ENCODE measurements around the gene GABRP.

The GABRP gene

GRCh38 chr5:170843870-170844269 is 60.3 kb downstream of the GABRP start (continued):
- TF ChIP-seq, protein P1, sequence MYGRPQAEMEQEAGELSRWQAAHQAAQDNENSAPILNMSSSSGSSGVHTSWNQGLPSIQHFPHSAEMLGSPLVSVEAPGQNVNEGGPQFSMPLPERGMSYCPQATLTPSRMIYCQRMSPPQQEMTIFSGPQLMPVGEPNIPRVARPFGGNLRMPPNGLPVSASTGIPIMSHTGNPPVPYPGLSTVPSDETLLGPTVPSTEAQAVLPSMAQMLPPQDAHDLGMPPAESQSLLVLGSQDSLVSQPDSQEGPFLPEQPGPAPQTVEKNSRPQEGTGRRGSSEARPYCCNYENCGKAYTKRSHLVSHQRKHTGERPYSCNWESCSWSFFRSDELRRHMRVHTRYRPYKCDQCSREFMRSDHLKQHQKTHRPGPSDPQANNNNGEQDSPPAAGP (tag by site-specific recombination; IDR thresholded peaks at IDR 0.05), result no peak
- TF ChIP-seq ZNF426 (tag by site-specific recombination; IDR thresholded peaks at IDR 0.05), result no peak

GRCh38 chr5:170844651-170845050 is 61.1 kb downstream of the GABRP start:
- no peaks in the 10 kb centered on the region for H3K9me3 ChIP-seq (ENCODE audit: control insufficient read depth, insufficient read depth, low read depth, low read length)
- TF ChIP-seq ZNF223 (tag by site-specific recombination; IDR thresholded peaks at IDR 0.05) (no peak), ZNF658 (tag by site-specific recombination; IDR thresholded peaks at IDR 0.05) (no peak), ZEB2 (tag by site-specific recombination; IDR thresholded peaks at IDR 0.05) (no peak), ZNF785 (tag by site-specific recombination; IDR thresholded peaks at IDR 0.05) (no peak), ZNF501 (tag by site-specific recombination; IDR thresholded peaks at IDR 0.05) (no peak), ZNF701 (tag by site-specific recombination; IDR thresholded peaks at IDR 0.05) (no peak), BCL11A (tag by site-specific recombination; IDR thresholded peaks at IDR 0.05; ENCODE audit: low read depth) (no peak), ATF2 (tag by site-specific recombination; IDR thresholded peaks at IDR 0.05; ENCODE audit: low read depth) (no peak), ZNF24 (tag by site-specific recombination; IDR thresholded peaks at IDR 0.05) (no peak)
- no peak overlapping the region for H3K4me3 ChIP-seq (ENCODE audit: low read depth, low read length)
- no peak overlapping the region for H3K27ac ChIP-seq (ENCODE audit: extremely low read depth, low read depth, low read length)
- H3K4me1 ChIP-seq (ENCODE audit: control insufficient read depth, insufficient read depth, low read length), result no peaks in the 10 kb centered on the region
- ChIA-PET CTCF (no interaction called here), POLR2A (no interaction called here)
- no peaks in the 10 kb centered on the region for H3K36me3 ChIP-seq (ENCODE audit: control insufficient read depth in 2 of 2, insufficient read depth in 1 of 2, low read length in 2 of 2)

- H3K4me1 ChIP-seq (ENCODE audit: control insufficient read depth, insufficient read depth, low read length), result no peaks in the 10 kb centered on the region
- ChIA-PET POLR2A (interaction anchor here (0.6 kb wide), 1 partner anchor 75 kb away, joined by 3 read pairs; no protein-coding TSS in a partner anchor), CTCF (no interaction called here)
- no peak overlapping the region for H3K27ac ChIP-seq (ENCODE audit: extremely low read depth, low read depth, low read length)
- no peaks in the 10 kb centered on the region for H3K9me3 ChIP-seq (ENCODE audit: control insufficient read depth, insufficient read depth, low read depth, low read length)
- no peaks in the 10 kb centered on the region for H3K36me3 ChIP-seq (ENCODE audit: control insufficient read depth in 2 of 2, insufficient read depth in 1 of 2, low read length in 2 of 2)
- no peak overlapping the region for H3K4me3 ChIP-seq (ENCODE audit: low read depth, low read length)
- TF ChIP-seq, protein P2, sequence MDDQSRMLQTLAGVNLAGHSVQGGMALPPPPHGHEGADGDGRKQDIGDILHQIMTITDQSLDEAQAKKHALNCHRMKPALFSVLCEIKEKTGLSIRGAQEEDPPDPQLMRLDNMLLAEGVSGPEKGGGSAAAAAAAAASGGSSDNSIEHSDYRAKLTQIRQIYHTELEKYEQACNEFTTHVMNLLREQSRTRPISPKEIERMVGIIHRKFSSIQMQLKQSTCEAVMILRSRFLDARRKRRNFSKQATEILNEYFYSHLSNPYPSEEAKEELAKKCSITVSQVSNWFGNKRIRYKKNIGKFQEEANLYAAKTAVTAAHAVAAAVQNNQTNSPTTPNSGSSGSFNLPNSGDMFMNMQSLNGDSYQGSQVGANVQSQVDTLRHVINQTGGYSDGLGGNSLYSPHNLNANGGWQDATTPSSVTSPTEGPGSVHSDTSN (CRISPR knock-in tag; IDR thresholded peaks at IDR 0.05), result no peak
- TF ChIP-seq ZNF366 (tag by site-specific recombination; conservative IDR thresholded peaks at IDR 0.05) (no peak), ZNF155 (tag by site-specific recombination; IDR thresholded peaks at IDR 0.05) (no peak), ZNF624 (tag by site-specific recombination; IDR thresholded peaks at IDR 0.05) (no peak), ZNF544 (tag by site-specific recombination; IDR thresholded peaks at IDR 0.05) (no peak), EGR2 (tag by site-specific recombination; IDR thresholded peaks at IDR 0.05; ENCODE audit: low read depth) (no peak), ZNF280D (tag by site-specific recombination; IDR thresholded peaks at IDR 0.05) (no peak), KLF10 (tag by site-specific recombination; IDR thresholded peaks at IDR 0.05) (no peak), ZNF768 (tag by site-specific recombination; IDR thresholded peaks at IDR 0.05) (no peak), ZNF513 (tag by site-specific recombination; IDR thresholded peaks at IDR 0.05) (no peak), ZNF112 (tag by site-specific recombination; IDR thresholded peaks at IDR 0.05) (no peak)
- TF ChIP-seq, protein P3, sequence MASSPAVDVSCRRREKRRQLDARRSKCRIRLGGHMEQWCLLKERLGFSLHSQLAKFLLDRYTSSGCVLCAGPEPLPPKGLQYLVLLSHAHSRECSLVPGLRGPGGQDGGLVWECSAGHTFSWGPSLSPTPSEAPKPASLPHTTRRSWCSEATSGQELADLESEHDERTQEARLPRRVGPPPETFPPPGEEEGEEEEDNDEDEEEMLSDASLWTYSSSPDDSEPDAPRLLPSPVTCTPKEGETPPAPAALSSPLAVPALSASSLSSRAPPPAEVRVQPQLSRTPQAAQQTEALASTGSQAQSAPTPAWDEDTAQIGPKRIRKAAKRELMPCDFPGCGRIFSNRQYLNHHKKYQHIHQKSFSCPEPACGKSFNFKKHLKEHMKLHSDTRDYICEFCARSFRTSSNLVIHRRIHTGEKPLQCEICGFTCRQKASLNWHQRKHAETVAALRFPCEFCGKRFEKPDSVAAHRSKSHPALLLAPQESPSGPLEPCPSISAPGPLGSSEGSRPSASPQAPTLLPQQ (tag by site-specific recombination; IDR thresholded peaks at IDR 0.05), result no peak
- TF ChIP-seq, protein P4, sequence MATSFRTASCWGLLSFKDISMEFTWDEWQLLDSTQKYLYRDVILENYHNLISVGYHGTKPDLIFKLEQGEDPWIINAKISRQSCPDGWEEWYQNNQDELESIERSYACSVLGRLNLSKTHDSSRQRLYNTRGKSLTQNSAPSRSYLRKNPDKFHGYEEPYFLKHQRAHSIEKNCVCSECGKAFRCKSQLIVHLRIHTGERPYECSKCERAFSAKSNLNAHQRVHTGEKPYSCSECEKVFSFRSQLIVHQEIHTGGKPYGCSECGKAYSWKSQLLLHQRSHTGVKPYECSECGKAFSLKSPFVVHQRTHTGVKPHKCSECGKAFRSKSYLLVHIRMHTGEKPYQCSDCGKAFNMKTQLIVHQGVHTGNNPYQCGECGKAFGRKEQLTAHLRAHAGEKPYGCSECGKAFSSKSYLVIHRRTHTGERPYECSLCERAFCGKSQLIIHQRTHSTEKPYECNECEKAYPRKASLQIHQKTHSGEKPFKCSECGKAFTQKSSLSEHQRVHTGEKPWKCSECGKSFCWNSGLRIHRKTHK (tag by site-specific recombination; IDR thresholded peaks at IDR 0.05), result no peak
Measured at GRCh38 chr5:170846416-170846815, 62.9 kb downstream of the GABRP start.

Measured in HEK293 (cell line).